GM23248 (cell line): Measurements from ENCODE around the gene RDH16. TPM values are rescaled to one million over a fixed set of nuclear protein-coding genes. Genes with fewer than 3 reads are reported as not detected.
"Not testable (repeated sequence)": the region's sequence is repeated elsewhere in the genome, so short reads cannot be mapped to it uniquely, and the experiment has no call there.

ENCODE experiments used
- DNase-seq: peaks from one replicate; pipeline ENCODE4 v3.0.0-alpha.2; 2015
- H2AFZ ChIP-seq: fragments of 200-600 bp; sonication (generic); 2 replicates; pipeline ENCODE4 v1.6.1; 2016; ENCODE audit warnings: antibody characterized with exemption
- H3F3A ChIP-seq: fragments of 200-600 bp; sonication (generic); 2 replicates; pipeline ENCODE4 v1.6.1; 2016; ENCODE audit warnings: mild to moderate bottlenecking, antibody characterized with exemption, mixed run types; ENCODE audit not compliant: insufficient read depth
- H3K27ac ChIP-seq: fragments of 200-600 bp; sonication (generic); 2 replicates; pipeline ENCODE4 v1.5.1; 2016; ENCODE audit warnings: mild to moderate bottlenecking
- H3K27me3 ChIP-seq: fragments of 200-600 bp; sonication (generic); replicated peaks from 2 replicates; pipeline ENCODE4 v1.6.1; 2016; ENCODE audit warnings: mild to moderate bottlenecking; ENCODE audit not compliant: insufficient read depth
- H3K36me3 ChIP-seq: fragments of 200-600 bp; sonication (generic); 2 replicates; pipeline ENCODE4 v1.6.1; 2016; ENCODE audit warnings: low read depth, mild to moderate bottlenecking
- H3K4me1 ChIP-seq: fragments of 200-600 bp; sonication (generic); 2 replicates; pipeline ENCODE4 v1.6.1; 2016; ENCODE audit warnings: mild to moderate bottlenecking; ENCODE audit not compliant: insufficient read depth
- H3K4me2 ChIP-seq: fragments of 200-600 bp; sonication (generic); one replicate; pipeline ENCODE4 v1.6.1; 2016; ENCODE audit warnings: mild to moderate bottlenecking; ENCODE audit not compliant: unreplicated experiment
- H3K4me3 ChIP-seq: fragments of 200-600 bp; sonication (generic); 2 replicates; pipeline ENCODE4 v1.5.1; 2016; ENCODE audit warnings: mild to moderate bottlenecking
- H3K79me2 ChIP-seq: fragments of 200-600 bp; sonication (generic); 2 replicates; pipeline ENCODE4 v1.6.1; 2016; ENCODE audit warnings: mild to moderate bottlenecking; ENCODE audit not compliant: insufficient read depth
- H3K9ac ChIP-seq: fragments of 200-600 bp; sonication (generic); 2 replicates; pipeline ENCODE4 v1.6.1; 2016; ENCODE audit warnings: mild to moderate bottlenecking
- H3K9me2 ChIP-seq: fragments of 200-600 bp; sonication (generic); 2 replicates; pipeline ENCODE4 v1.6.1; 2016; ENCODE audit warnings: mixed run types, mild to moderate bottlenecking, moderate library complexity; ENCODE audit not compliant: insufficient read depth
- H3K9me3 ChIP-seq: fragments of 200-600 bp; sonication (generic); one replicate; pipeline ENCODE4 v1.6.1; 2017; ENCODE audit warnings: low read depth
- H4K20me1 ChIP-seq: fragments of 200-600 bp; sonication (generic); 2 replicates; pipeline ENCODE4 v1.6.0; 2016; ENCODE audit not compliant: insufficient read depth
- EZH2 ChIP-seq: fragments of 200-600 bp; sonication (generic); IDR thresholded peaks from 2 replicates; pipeline ENCODE4 v1.6.1; 2018; ENCODE audit warnings: antibody characterized with exemption, mild to moderate bottlenecking; ENCODE audit not compliant: insufficient read depth, poor library complexity, severe bottlenecking
- EZH2phosphoT487 ChIP-seq: fragments of 200-600 bp; sonication (generic); IDR thresholded peaks from 2 replicates; pipeline ENCODE4 v1.6.1; 2018; ENCODE audit warnings: antibody characterized with exemption, moderate library complexity, mild to moderate bottlenecking, low read depth; ENCODE audit not compliant: insufficient read depth
- WGBS, 2 experiments: methylation state at CpG; one replicate each; pipeline ENCODE4 v1.1.6; 2015 to 2017; ENCODE audit warnings: low lambda C conversion rate in 2 of 2, low coverage in 1 of 2; ENCODE audit errors: missing lambda C conversion rate in 2 of 2; 5-methylcytosine and 5-hydroxymethylcytosine counted together
- in situ Hi-C: fragments of 300-500 bp; cut with MboI; formaldehyde crosslinking; loops from 2 replicates; pipeline ENCODE4 v1.15.0; 2020
- polyA plus RNA-seq: library from polyadenylated mRNA; unstranded; fragments of >200 nt; fragmentation: Nextera tagmentation; extraction: Ambion mirVana; gene quantifications from 2 replicates; pipeline ENCODE4 v1.2.1, GENCODE V29; 2016
- total RNA-seq: library from RNA; depleted of rRNA; stranded (reverse); fragments of >200 nt; shearing (Covaris generic); gene quantifications from 2 replicates; pipeline ENCODE4 v1.2.3, GENCODE V29; 2014

The RDH16 gene
- total and polyA plus RNA-seq, 2 experiments from 2014 or later, result not detected

DNA sequence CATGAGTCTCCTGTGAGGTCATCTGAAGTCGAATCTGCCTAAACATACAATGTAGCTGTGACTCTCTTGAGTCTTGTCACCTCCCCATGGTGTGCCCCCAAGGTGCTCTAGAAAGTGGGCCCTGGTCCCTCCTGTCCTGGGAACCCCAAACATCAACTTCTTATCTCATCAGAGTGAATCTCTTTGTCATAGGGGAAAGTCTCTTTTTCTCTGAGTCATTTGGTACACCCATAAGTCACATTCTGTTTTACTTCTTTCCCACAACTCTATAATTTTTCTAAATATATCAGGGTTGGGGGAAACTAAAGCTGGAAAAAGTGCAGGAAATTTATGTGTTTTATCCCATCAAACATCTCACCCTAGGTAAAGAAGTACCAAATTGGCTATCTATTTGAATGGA is 36.1 kb downstream of the RDH16 start:
- Histone ChIP-seq H4K20me1 (no peaks in the 10 kb centered on the region), H3K9ac (no peak overlapping the region), H3K9me3 (no peaks in the 10 kb centered on the region), H3F3A (no peaks in the 10 kb centered on the region), H3K79me2 (no peaks in the 10 kb centered on the region), H3K4me3 (no peak overlapping the region), H3K4me2 (no peak overlapping the region), H3K9me2 (no peaks in the 10 kb centered on the region), H3K27ac (no peak overlapping the region), H2AFZ (no peak overlapping the region), H3K36me3 (no peaks in the 10 kb centered on the region), H3K27me3 (peaks cover 12% of the 10 kb centered on the region), H3K4me1 (no peaks in the 10 kb centered on the region)
- 41 to 44% methylated on average over 1 of the region's 1 CpG for WGBS, 2 experiments
- in situ Hi-C loops, result no loop called here
- no peak for TF ChIP-seq EZH2
- no peak for TF ChIP-seq EZH2phosphoT487
- DNase-seq, result no peak

GRCh38 chr12:56918139-56918538 is 39.3 kb downstream of the RDH16 start:
- H3K27me3 ChIP-seq, H2AFZ ChIP-seq, DNase-seq, in situ Hi-C loops, H3K9ac ChIP-seq, H3K4me3 ChIP-seq, H3K4me2 ChIP-seq, H3K9me3 ChIP-seq, H4K20me1 ChIP-seq, H3K27ac ChIP-seq, H3K79me2 ChIP-seq, H3K4me1 ChIP-seq, H3F3A ChIP-seq, H3K9me2 ChIP-seq, H3K36me3 ChIP-seq: not testable (repeated sequence)
- 61 to 67% methylated on average over 3 of the region's 3 CpGs for WGBS, 2 experiments

GRCh38 chr12:56916996-56917333 is 40.4 kb downstream of the RDH16 start:
- in situ Hi-C loops, result no loop called here
- H3K36me3 ChIP-seq, result no peaks in the 10 kb centered on the region
- no peaks in the 10 kb centered on the region for H3K79me2 ChIP-seq
- no peak overlapping the region for H3K4me2 ChIP-seq
- no peak overlapping the region for H3K27ac ChIP-seq
- 70 to 94% methylated on average over 1 of the region's 1 CpG for whole genome bisulfite sequencing, 2 experiments
- no peak for TF ChIP-seq EZH2phosphoT487
- TF ChIP-seq EZH2, result no peak
- H3K27me3 ChIP-seq, result peaks cover 4% of the 10 kb centered on the region; the same call in 1 of the 2 replicates
- H4K20me1 ChIP-seq, result no peaks in the 10 kb centered on the region
- H3K9me2 ChIP-seq, result no peaks in the 10 kb centered on the region
- no peaks in the 10 kb centered on the region for H3K9me3 ChIP-seq
- H3K9ac ChIP-seq, result no peak overlapping the region
- H3K4me1 ChIP-seq, result no peaks in the 10 kb centered on the region
- DNase-seq, result no peak
- no peak overlapping the region for H2AFZ ChIP-seq
- H3K4me3 ChIP-seq, result no peak overlapping the region
- no peaks in the 10 kb centered on the region for H3F3A ChIP-seq

DNA sequence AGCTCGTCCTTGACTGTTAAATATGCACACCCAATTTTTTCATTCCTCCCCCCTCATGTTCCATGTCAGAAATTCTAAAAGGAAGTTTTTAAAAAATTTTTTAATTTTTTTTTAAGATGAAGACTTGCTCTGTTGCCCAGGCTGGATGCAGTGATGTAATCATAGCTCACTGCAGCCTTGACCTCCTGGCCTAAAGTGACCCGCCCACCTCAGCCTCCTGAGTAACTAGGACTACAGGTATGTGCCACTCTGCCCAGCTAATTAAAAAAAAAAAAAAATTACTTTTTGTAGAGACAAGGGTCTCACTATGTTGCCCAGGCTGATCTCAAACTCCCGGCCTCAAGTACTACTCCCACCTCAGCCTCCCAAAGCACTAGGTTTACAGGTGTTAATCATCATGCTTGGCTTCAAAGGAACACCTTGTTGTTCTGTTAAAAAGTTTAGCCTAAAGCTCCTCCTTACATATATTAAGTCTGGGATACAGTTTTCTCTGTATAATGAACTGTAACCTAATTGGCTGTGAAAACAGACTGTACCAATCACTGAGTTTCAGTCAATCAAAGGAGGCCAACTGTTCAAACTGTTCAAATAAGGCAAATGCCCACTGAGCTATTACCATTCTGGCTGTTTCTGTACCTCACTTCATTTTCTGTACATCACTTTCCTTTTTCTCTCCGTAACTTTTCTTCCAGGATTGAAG is 41.0 kb downstream of the RDH16 start:
- peaks cover 4% of the 10 kb centered on the region; the same call in 1 of the 2 replicates for H3K27me3 ChIP-seq
- H3K4me2 ChIP-seq, result no peak overlapping the region
- DNase-seq, result no peak
- no peak overlapping the region for H3K4me3 ChIP-seq
- no peaks in the 10 kb centered on the region for H3K9me3 ChIP-seq
- in situ Hi-C loops, result no loop called here
- H3K9ac ChIP-seq, result no peak overlapping the region
- no peaks in the 10 kb centered on the region for H3K79me2 ChIP-seq
- TF ChIP-seq EZH2phosphoT487, result no peak
- TF ChIP-seq EZH2, result no peak
- 41 to 45% methylated on average over 4 of the region's 4 CpGs for WGBS, 2 experiments
- H3K4me1 ChIP-seq, result no peaks in the 10 kb centered on the region
- H2AFZ ChIP-seq, result no peak overlapping the region
- no peaks in the 10 kb centered on the region for H4K20me1 ChIP-seq
- H3F3A ChIP-seq, result no peaks in the 10 kb centered on the region
- H3K27ac ChIP-seq, result no peak overlapping the region
- H3K9me2 ChIP-seq, result no peaks in the 10 kb centered on the region
- no peaks in the 10 kb centered on the region for H3K36me3 ChIP-seq

DNA sequence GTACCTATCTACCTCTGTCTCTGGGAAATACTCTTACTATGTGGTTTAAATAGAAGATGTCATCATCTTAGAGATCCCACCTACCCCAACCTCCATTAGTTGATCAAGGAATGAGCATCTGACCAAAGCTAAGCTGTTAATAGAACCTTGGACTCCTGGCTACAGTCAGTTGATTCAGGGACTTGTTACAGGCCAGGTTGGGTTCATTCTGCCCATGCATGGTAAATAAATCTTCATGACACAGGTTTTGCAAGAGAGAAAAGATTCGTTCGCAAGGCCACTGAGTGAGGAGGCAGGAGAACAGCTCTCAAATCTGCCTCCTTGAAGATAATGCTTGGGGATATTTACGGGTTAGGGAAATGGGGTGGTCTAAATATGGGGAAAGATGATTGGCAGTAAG is 42.7 kb downstream of the RDH16 start:
- H3K9ac ChIP-seq, result no peak overlapping the region
- peaks cover 4% of the 10 kb centered on the region; the same call in 1 of the 2 replicates for H3K27me3 ChIP-seq
- 21 to 33% methylated on average over 3 of the region's 3 CpGs for WGBS, 2 experiments
- H3K9me3 ChIP-seq, result no peaks in the 10 kb centered on the region
- TF ChIP-seq EZH2phosphoT487 (no peak), EZH2 (no peak)
- no peaks in the 10 kb centered on the region for H3F3A ChIP-seq
- DNase-seq, result no peak
- no peaks in the 10 kb centered on the region for H3K36me3 ChIP-seq
- no peaks in the 10 kb centered on the region for H3K79me2 ChIP-seq
- no peaks in the 10 kb centered on the region for H4K20me1 ChIP-seq
- H3K4me3 ChIP-seq, result no peak overlapping the region
- in situ Hi-C loops, result no loop called here
- H3K4me2 ChIP-seq, result no peak overlapping the region
- no peaks in the 10 kb centered on the region for H3K9me2 ChIP-seq
- H3K4me1 ChIP-seq, result no peaks in the 10 kb centered on the region
- no peak overlapping the region for H2AFZ ChIP-seq
- H3K27ac ChIP-seq, result no peak overlapping the region
